ENCODE data around the gene ADAMTS16.

The ADAMTS16 gene

DNA sequence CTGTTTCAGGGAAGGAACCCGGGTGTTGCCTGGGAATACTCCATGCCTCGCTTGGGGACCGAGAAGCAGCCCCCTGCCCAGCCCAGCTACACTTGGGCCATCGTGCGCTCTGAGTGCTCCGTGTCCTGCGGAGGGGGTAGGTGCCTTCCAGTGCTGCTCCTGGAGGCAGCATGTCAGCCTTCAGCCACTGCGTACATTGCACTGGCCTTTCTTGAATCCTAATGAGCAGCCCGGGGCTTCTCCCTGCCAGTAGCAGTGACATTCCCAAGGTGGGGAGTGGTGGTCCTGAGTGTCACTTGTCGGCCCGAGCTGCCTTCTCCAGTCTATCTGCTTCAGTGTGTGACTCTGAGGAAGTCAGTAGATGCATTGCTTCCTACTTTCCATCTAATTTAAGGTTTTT is 101.9 kb downstream of the ADAMTS16 start:
- TF ChIP-seq, protein P1, sequence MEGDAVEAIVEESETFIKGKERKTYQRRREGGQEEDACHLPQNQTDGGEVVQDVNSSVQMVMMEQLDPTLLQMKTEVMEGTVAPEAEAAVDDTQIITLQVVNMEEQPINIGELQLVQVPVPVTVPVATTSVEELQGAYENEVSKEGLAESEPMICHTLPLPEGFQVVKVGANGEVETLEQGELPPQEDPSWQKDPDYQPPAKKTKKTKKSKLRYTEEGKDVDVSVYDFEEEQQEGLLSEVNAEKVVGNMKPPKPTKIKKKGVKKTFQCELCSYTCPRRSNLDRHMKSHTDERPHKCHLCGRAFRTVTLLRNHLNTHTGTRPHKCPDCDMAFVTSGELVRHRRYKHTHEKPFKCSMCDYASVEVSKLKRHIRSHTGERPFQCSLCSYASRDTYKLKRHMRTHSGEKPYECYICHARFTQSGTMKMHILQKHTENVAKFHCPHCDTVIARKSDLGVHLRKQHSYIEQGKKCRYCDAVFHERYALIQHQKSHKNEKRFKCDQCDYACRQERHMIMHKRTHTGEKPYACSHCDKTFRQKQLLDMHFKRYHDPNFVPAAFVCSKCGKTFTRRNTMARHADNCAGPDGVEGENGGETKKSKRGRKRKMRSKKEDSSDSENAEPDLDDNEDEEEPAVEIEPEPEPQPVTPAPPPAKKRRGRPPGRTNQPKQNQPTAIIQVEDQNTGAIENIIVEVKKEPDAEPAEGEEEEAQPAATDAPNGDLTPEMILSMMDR (IDR thresholded peaks at IDR 0.05; ENCODE audit: low read depth, low read length), result no peak

DNA sequence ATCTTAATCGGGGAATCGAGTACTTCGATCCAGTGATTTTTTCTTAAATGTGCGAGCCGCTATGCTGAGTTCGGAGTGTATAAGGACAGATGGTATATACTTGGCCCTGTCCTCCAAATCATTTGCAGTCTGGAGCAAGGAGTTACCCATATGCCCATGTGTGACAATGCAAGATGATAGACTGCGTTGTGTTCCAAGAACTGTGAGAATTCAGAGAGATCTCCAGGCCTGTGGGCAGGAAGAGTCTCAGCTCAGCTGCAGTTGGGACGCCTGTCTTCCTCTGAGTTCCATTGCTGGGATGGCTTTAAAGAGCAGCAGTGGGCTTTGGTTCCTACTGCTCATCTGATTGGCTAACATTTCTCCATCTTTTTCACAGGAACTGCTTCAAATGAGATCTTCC is 106.6 kb downstream of the ADAMTS16 start:
- DNase-seq (ENCODE audit: low read depth in 2 of 2), result no peak
- TF ChIP-seq, protein P1 (IDR thresholded peaks at IDR 0.05; ENCODE audit: low read depth, low read length), result no peak
- no peak overlapping the region for H3K4me3 ChIP-seq (replicated peaks in 1 of 2; ENCODE audit: low read depth in 2 of 2, low read length in 2 of 2)

More for the DNA sequence above, 101.9 kb downstream of the ADAMTS16 start:
- DNase-seq (ENCODE audit: low read depth in 2 of 2), result no peak
- no peak overlapping the region for H3K4me3 ChIP-seq (replicated peaks in 1 of 2; ENCODE audit: low read depth in 2 of 2, low read length in 2 of 2)

DNA sequence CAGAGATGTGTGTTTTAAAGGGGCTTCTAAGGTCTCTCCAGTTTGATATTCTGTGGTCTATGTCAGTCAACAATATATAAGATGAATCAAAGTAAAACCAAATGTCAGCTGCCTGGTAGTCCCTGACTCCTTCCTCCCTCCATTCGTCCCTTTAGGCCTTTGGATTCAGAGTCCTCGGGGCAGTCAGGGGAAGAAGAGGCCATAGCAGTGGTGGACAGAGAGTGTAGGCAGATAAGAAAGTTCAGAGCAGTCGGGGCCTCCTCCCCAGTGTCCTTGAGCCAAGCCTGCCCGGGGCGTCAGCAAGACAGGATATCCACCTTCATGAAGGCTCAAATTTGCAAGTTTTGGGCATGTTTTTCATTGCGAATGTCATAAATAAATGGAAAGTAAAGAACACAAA is 110.6 kb downstream of the ADAMTS16 start:
- TF ChIP-seq, protein P1 (IDR thresholded peaks at IDR 0.05; ENCODE audit: low read depth, low read length), result no peak
- no peak overlapping the region for H3K4me3 ChIP-seq (replicated peaks in 1 of 2; ENCODE audit: low read depth in 2 of 2, low read length in 2 of 2)
- DNase-seq (ENCODE audit: low read depth in 2 of 2), result no peak

DNA sequence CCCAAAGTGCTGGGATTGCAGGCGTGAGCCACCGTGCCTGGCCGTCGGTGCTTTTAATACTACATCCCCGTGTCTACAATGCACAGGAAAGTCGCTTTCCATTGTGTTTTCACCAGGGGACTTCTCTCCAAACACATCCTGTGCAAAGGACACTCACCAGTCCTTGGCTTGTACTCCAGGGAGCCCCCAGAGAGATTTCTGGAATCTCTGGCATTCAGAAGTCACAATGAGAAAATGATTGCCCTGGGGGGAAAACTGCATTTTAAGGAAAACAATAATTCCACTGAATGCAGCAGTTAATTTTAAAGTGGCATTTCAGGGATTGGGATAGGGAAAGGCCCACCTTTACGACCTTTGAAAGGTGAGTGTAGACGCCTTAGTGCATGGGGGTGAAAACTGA is 112.0 kb downstream of the ADAMTS16 start:
- no peak overlapping the region for H3K4me3 ChIP-seq (replicated peaks in 1 of 2; ENCODE audit: low read depth in 2 of 2, low read length in 2 of 2)
- DNase-seq (ENCODE audit: low read depth in 2 of 2), result no peak
- TF ChIP-seq, protein P1 (IDR thresholded peaks at IDR 0.05; ENCODE audit: low read depth, low read length), result no peak

DNA sequence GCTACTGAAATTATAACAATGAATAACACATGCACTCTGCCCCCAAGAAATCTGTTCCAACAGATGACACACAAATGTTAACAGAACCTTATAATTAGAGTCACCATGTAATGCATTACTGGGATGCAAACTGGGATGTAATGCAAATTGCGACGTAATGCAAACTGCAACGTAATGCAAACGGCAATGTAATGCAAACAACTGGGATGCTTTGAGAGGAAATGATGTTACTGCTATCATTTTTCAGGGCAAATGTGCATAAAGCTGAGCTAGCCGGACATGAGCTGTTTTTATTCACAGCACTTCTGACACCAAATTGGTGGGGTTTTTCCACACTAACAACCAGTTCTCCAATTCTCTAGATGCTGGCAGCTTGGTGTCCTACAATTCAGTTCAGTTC is 117.2 kb downstream of the ADAMTS16 start:
- TF ChIP-seq, protein P1 (IDR thresholded peaks at IDR 0.05; ENCODE audit: low read depth, low read length), result no peak
- DNase-seq (ENCODE audit: low read depth in 2 of 2), result no peak
- H3K4me3 ChIP-seq (replicated peaks in 1 of 2; ENCODE audit: low read depth in 2 of 2, low read length in 2 of 2), result no peak overlapping the region

DNA sequence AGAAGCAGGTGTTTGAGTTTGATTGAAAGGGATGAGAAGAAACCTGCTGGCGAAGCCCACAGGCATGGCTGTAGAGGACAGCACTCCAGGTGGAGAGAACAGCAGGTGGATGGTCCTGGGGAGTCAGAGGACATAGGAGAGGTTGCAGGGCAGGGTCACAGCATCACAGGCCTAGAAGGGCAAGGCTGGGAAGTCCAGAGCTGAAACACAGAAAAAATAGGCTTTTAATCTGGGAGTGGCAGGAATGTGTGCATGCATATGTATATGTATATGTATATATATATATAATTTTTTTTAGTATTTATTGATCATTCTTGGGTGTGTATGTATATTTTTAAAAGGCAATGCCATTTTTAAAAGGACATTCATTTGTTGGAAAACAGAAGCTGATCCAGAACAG is 118.4 kb downstream of the ADAMTS16 start:
- DNase-seq (ENCODE audit: low read depth in 2 of 2), result no peak

DNA sequence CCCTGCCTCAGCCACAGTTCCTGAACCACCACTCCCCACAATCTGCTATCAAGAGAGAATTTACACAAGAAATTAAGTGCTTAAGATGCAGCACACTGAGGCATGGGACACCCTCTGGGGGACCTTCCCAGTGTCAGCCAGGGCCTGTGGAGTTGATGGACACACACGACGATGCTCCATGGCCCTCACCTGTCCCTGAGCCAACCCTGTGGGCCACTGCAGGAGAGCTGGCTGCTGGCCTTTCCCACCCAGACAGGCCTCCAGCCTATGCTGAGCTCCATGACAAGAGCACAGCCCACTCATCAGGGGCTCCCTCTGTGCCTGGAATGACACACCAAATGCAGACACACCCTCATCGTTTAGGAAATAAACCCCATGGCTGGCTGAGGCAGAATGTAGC is 124.6 kb downstream of the ADAMTS16 start:
- TF ChIP-seq, protein P1 (IDR thresholded peaks at IDR 0.05; ENCODE audit: low read depth, low read length), result no peak
- DNase-seq (ENCODE audit: low read depth in 2 of 2), result no peak
- H3K4me3 ChIP-seq (replicated peaks in 1 of 2; ENCODE audit: low read depth in 2 of 2, low read length in 2 of 2), result no peak overlapping the region

More for the DNA sequence above, 118.4 kb downstream of the ADAMTS16 start:
- TF ChIP-seq, protein P1 (IDR thresholded peaks at IDR 0.05; ENCODE audit: low read depth, low read length), result no peak
- H3K4me3 ChIP-seq (replicated peaks in 1 of 2; ENCODE audit: low read depth in 2 of 2, low read length in 2 of 2), result no peak overlapping the region
